Activated T-cell treated with anti-CD3 and anti-CD28 coated beads for 24 hours (primary cell): Measurements from ENCODE around the gene TBCD.

Experiments used
- DNase-seq: peaks from one replicate; pipeline ENCODE4 v3.0.0-alpha.2; 2020; ENCODE audit warnings: low read depth

TBCD gene

GRCh38 chr17:82858376-82859126, 106.7 kb downstream of the TBCD start:
- DNase-seq: no peak

DNA sequence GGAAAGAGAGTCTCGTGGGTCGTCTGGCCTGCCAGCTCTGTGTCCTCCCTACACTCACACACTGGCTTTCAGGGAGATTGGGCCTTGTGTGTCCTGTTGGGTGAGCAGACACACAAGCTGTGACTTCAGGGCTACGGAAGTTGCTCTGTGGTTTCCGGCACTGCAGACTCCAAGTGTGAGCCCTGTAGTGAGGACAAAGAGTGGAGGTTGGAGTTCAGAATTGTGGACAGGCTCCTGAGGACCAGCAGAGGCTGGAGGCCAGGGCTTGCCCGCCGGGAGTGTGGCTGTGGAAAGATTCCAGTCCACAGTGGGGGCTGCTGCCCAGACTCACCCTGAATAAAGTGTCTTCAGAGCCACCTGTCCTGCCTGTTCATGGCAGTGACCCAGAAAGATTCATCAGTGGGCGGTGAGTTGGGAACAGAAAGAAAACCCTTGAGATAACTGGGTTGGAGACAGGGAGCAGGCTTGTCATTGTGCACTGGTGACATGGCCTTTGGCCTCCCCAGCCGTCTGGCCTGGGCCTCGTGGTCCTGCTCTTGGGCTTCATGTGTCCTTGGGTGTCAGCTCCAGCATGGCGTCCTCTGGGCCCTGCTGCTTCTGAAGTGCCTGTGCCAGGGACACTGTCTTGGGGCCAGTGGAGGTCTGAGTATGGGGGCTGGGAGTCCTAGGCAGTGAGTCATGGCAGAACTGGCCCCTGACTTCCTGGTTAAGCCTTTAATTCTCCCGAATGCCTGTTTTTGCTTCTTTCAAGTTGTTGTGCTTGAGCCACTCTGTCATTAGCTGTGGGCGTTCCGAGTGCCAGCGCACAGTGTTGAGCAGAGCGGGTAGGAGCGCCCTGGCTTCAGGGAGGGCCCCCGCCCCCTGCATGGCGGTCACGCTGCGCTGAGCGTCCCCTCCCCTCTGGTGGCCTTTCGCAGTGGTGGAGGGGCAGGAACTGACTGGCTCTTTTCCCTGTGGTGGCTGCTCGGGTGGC, 107.9 kb downstream of the TBCD start:
- peak; percentile 25 for DNase-seq

GRCh38 chr17:82860606-82861392, 108.9 kb downstream of the TBCD start:
- no peak for DNase-seq

DNA sequence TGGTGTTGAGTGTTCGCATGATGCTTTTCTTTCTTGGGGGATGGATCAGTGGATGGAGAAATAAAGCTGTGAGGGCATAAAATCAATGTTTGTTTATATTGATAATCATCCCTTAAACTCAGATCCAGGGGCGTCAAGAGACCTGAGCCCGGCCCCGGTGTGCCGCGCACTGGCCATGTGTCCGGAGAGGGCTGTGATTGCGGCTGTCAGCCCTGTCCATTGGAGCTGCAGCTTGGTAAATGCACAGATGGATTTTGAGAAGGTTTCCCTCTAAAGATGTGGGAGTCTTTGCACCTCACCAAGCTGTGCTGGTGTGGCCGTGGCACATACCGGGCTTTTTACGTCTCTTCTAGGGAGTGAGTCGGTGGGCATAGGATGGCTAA, 109.5 kb downstream of the TBCD start:
- DNase-seq: no peak

DNA sequence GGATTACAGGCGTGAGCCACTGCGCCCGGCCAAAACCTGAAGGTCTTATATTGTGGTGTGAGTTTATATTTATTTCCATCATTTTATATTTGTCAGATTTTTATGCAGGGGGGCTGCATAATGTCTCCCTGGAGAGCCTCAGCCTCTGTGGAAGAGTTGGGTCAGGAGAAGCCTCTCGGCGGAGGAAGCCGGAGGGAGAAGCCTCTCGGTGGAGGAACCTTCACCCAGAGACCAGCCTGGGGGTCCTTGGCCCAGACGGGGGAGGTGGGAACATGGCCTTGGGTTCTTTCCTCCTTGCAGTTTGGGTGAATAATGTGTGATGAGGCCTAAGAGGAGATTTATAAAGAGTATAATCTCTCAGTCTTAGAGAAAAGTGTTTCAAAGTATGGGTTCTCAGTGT, 110.3 kb downstream of the TBCD start:
- no peak for DNase-seq

DNA sequence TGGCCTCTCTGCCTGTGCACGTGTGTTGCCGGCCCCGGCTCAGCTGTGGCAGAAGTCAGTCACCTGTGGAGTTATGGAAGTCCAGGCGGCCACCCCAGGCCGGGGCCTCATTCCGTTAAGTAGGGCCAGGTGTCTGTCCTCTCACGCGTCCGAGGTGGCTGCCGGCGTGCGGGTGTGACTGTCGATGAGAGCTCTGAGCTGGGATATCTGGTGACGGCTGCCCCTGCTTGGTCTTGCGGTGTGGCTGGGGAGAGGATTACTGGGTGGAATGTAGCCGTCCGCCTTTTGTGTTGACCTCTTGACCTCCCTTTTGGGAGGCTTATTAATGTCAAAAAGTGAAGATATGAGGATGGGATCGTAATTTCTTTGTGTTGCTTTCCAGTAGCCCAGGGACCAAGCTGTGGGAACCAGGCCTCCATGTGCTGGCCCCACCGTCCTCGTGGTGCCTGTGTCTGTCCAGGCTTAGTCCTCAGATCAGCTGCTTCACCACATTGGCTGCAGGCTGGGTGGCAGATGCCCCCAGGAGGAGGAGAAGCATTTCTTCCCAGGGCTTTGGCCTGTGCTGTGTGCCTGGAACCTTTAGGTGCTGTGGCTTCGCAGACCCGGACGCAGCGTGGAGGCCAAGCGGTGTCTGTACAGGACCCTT, 111.0 kb downstream of the TBCD start:
- DNase-seq: no peak

DNA sequence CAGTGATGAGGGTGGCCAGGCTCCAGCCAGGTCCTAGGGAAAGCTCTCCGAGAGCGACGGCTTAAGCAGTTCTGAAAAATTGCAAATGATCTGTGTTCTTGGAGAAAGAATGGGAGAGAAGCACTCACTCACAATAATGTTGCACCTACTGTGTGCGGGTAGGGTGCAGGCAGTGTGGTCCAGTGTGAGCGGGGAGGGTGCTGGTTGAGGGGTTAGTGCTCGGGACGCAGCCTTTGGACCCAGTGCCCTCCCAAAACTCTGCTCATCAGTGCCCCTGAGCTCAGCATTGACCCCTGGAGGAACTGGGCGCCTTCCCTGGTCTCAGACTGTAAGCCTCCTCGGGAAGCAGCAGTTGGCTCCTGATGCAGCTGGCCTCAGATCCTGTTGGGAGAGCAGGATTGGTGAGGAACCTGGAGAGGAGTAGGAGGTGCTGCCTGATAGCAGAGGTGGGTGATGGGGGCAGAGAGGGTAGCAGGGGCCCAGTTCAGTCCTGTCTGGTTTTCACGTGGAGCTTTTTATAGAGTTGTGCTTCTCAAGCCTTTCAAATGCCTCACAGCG, 111.6 kb downstream of the TBCD start:
- DNase-seq: no peak

DNA sequence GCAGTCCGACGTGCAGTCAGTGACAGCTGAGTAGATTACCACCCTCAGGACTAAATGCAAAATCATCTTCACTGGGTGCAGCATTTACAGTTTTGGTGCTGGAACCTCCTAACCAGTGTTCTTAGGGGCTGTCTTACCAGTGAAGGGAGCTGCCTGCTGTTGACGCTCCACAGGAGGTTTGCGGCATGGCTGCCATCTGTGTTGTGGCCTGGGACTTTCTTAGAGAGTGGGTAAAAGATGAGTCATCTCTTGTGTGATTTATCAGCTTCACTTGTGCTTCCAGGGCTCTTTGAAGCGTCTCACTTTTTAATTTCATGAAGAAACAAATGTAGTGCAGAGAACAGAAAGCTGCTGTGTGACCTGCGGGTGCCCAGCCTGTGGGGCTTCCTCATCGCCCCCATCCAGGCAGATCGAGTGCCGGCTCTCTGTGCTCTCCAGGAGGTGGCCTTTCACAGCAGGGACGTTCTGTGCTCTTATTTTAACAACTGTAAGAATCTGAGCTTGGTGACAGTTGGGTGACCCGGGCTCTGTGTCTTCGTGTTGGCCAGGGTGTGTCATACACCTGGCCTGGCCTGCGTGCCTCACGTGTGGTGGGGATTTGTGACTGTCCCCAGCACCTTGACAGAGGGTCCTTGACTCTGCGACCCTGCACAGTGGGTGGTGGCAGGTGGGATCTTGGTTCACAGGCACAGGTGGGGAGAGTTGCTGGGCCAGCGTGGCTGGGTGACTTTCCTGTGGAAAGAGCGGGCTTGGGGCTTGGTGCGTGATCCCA, 112.3 kb downstream of the TBCD start:
- peak; percentile 78 for DNase-seq

GRCh38 chr17:82864713-82865248, 112.9 kb downstream of the TBCD start:
- DNase-seq: no peak

- DNase-seq: no peak
Observed at GRCh38 chr17:82865274-82865673, 113.4 kb downstream of the TBCD start.

DNA sequence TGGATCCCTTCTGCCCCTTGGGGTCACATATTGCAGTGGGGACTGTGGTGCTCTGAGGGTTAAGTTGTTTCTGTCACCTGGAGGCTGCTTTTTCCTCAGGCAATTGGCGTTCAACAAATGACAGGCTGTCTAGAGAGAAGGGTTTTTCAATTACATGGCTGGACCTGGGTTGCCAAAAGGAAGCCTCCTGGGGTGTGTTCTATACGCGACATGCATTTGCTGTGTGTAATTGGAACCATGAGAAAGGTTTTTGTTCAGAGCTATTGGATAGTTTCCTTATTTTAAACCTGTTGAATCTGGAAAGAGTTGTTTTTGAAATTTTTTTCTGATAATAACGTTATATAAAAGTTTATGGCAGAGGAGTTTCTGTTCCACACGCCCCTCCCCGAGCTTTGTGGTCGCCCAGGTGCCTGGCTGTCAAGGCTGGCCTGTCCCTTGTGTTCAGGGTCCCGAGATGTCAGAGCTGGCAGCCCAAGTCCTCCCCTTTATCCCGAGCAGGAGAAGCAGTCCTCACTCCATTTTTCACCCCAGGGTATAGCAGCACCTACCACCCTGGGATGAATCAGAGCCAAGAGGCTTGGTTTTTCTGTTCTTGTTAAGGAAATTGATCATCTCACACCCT, 114.0 kb downstream of the TBCD start:
- DNase-seq: no peak

DNA sequence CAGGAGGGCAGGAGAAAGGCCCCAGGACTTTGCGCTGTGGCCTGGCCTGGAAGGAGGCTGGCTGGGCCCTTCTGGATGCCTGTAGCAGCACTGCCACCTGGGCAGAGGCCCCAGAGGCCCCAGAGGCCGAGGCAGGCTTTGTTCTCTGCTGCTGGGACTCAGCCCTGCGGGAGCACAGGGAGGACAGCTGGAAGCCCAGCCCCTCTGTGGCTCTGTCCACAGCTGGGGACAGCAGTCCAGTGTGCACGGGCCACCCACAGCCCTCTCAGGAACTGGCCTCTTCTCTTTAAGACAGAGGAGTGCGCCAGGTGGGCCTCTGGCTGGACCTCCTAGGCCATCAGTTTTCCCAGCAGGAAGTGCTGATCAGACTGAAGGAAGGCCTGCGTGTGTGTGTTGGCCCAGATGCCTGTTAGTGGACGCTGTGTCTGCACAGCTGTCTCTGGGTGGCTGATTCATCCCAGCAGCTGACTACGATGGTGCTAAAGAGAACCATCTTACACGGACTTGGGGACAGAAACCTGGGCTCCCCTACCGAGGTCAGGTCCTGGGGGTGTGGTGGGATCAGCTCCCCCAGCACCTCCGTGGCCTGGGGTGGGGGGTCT, 114.8 kb downstream of the TBCD start:
- DNase-seq: no peak

- no peak for DNase-seq
Observed at GRCh38 chr17:82867763-82868325, 116.0 kb downstream of the TBCD start.

GRCh38 chr17:82868715-82869131, 116.9 kb downstream of the TBCD start:
- DNase-seq: no peak

DNA sequence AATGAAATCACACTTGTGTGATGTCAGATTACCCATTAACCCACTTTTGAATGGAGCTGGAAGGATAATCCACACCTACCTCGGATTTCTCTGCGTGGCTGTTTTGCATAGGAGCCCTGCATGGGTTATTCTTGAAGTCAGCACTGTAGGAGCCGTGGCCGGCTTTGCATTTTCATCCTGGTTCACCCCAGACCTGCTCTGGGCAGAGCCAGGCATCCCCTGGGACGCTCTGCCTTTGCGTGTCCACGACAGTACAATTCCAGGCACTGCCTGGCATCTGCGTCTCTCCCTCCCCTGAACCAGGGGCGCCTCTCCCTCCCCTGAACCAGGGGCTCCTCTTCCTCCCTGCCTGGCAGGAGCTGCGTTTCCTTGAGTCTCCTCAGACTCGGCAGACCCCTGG, 117.7 kb downstream of the TBCD start:
- DNase-seq: no peak

DNA sequence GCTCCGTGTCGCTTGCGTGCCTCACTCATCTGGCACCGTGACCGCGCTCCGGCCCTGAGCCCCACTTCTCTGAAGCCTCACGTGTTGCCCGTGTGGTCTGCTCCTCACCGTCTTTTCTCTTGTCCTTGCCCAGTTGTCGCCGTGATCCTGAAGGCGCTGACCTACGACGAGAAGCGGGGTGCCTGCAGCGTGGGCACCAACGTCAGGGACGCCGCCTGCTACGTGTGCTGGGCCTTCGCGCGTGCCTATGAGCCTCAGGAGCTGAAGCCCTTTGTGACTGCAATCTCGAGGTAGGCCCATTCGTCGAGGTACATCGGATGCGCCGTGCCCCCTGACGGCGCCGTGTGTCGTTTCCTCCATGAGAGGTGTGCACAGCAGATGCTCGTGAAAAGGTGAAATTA, 118.2 kb downstream of the TBCD start:
- no peak for DNase-seq

DNA sequence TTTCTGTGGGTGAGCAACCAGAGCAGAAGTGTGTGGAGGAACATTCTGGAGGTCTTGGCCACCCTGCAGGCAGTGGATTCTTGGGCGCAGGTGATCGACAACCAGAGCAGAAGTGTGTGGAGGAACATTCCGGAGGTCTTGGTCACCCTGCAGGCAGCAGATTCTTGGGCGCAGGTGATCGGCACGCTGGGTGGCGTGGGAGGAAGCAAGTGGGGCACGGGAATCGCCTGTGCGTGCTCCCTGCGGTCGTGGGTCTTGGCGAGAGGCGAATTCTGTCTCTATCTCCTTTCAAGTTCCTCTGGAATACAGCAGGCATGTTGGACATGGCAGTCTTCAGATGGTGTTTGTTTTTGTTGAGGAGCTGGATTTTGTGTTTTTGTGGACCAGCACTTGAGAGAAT, 118.7 kb downstream of the TBCD start:
- DNase-seq: no peak

- no peak for DNase-seq
Observed at GRCh38 chr17:82871056-82871775, 119.4 kb downstream of the TBCD start.
